Stomach smooth muscle (tissue), 2 donors: Measurements from ENCODE around the gene SYNE2.

ENCODE experiments used
- H3K27ac ChIP-seq: one replicate; pipeline ENCODE4 v1.7.0; 2013; ENCODE audit warnings: mild to moderate bottlenecking, low read length, inconsistent platforms
- H3K27me3 ChIP-seq, 2 donors: one replicate each; pipeline ENCODE4 v1.7.0; 2013; ENCODE audit warnings: low read length in 2 of 2; ENCODE audit not compliant: insufficient read depth in 2 of 2, control insufficient read depth in 1 of 2
- H3K36me3 ChIP-seq, 2 donors: one replicate each; pipeline ENCODE4 v1.7.0; 2013; ENCODE audit warnings: low read length in 2 of 2; ENCODE audit not compliant: control insufficient read depth in 2 of 2, insufficient read depth in 2 of 2
- H3K4me1 ChIP-seq: one replicate; pipeline ENCODE4 v1.7.0; 2013; ENCODE audit warnings: low read length; ENCODE audit not compliant: control insufficient read depth, insufficient read depth
- H3K4me3 ChIP-seq, 2 donors: one replicate each; pipeline ENCODE4 v1.7.0; 2013; ENCODE audit warnings: low read length in 2 of 2
- H3K9ac ChIP-seq, 2 donors: one replicate each; pipeline ENCODE4 v1.7.0; 2013; ENCODE audit warnings: low read length in 2 of 2, mild to moderate bottlenecking in 1 of 2
- H3K9me3 ChIP-seq, 2 donors: one replicate each; pipeline ENCODE4 v1.7.0; 2013; ENCODE audit warnings: low read length in 2 of 2; ENCODE audit not compliant: control insufficient read depth in 2 of 2
- donor health status: healthy.
- donor health status: Pancreatic carcinoma.

The SYNE2 gene

GRCh38 chr14:64247195-64247594 is 394.4 kb downstream of the SYNE2 start:
- Histone ChIP-seq H3K9ac (no peak overlapping the region), H3K36me3 (no peaks in the 10 kb centered on the region), H3K9me3 (no peaks in the 10 kb centered on the region), H3K4me1 (no peaks in the 10 kb centered on the region), H3K27ac (no peak overlapping the region), H3K4me3 (no peak overlapping the region), H3K27me3 (no peaks in the 10 kb centered on the region)

GRCh38 chr14:64248689-64249088 is 395.9 kb downstream of the SYNE2 start:
- H3K4me1 ChIP-seq = no peaks in the 10 kb centered on the region
- no peaks in the 10 kb centered on the region for H3K27me3 ChIP-seq
- no peak overlapping the region for H3K4me3 ChIP-seq
- H3K9me3 ChIP-seq = no peaks in the 10 kb centered on the region
- no peaks in the 10 kb centered on the region for H3K36me3 ChIP-seq
- no peak overlapping the region for H3K9ac ChIP-seq
- no peak overlapping the region for H3K27ac ChIP-seq

- Histone ChIP-seq H3K9me3 (no peaks in the 10 kb centered on the region), H3K27me3 (no peaks in the 10 kb centered on the region), H3K4me3 (no peak overlapping the region), H3K36me3 (no peaks in the 10 kb centered on the region), H3K9ac (no peak overlapping the region), H3K27ac (no peak overlapping the region), H3K4me1 (no peaks in the 10 kb centered on the region)
Measured at GRCh38 chr14:64249363-64249762, 396.6 kb downstream of the SYNE2 start.

GRCh38 chr14:64253672-64254071 is 400.9 kb downstream of the SYNE2 start:
- H3K36me3 ChIP-seq = no peaks in the 10 kb centered on the region
- H3K4me1 ChIP-seq = no peaks in the 10 kb centered on the region
- no peak overlapping the region for H3K9ac ChIP-seq
- no peak overlapping the region for H3K27ac ChIP-seq
- no peaks in the 10 kb centered on the region for H3K9me3 ChIP-seq
- no peaks in the 10 kb centered on the region for H3K27me3 ChIP-seq
- H3K4me3 ChIP-seq = no peak overlapping the region

GRCh38 chr14:64255756-64256155 is 403.0 kb downstream of the SYNE2 start:
- Histone ChIP-seq H3K36me3 (no peaks in the 10 kb centered on the region), H3K27me3 (no peaks in the 10 kb centered on the region), H3K9me3 (no peaks in the 10 kb centered on the region), H3K27ac (no peak overlapping the region), H3K4me1 (no peaks in the 10 kb centered on the region), H3K4me3 (no peak overlapping the region), H3K9ac (no peak overlapping the region)

- Histone ChIP-seq H3K4me1 (no peaks in the 10 kb centered on the region), H3K9ac (no peak overlapping the region), H3K27me3 (no peaks in the 10 kb centered on the region), H3K36me3 (no peaks in the 10 kb centered on the region), H3K4me3 (no peak overlapping the region), H3K27ac (no peak overlapping the region), H3K9me3 (no peaks in the 10 kb centered on the region)
Measured at GRCh38 chr14:64260418-64260817, 407.6 kb downstream of the SYNE2 start.

- H3K4me1 ChIP-seq = no peaks in the 10 kb centered on the region
- H3K9me3 ChIP-seq = no peaks in the 10 kb centered on the region
- no peak overlapping the region for H3K4me3 ChIP-seq
- H3K9ac ChIP-seq = no peak overlapping the region
- H3K27ac ChIP-seq = no peak overlapping the region
- no peaks in the 10 kb centered on the region for H3K27me3 ChIP-seq
- H3K36me3 ChIP-seq = no peaks in the 10 kb centered on the region
Measured at GRCh38 chr14:64265222-64265621, 412.4 kb downstream of the SYNE2 start.

- no peak overlapping the region for H3K9ac ChIP-seq
- H3K4me1 ChIP-seq = no peaks in the 10 kb centered on the region
- H3K27ac ChIP-seq = no peak overlapping the region
- H3K27me3 ChIP-seq = no peaks in the 10 kb centered on the region
- no peak overlapping the region for H3K4me3 ChIP-seq
- H3K36me3 ChIP-seq = no peaks in the 10 kb centered on the region
- no peaks in the 10 kb centered on the region for H3K9me3 ChIP-seq
Measured at GRCh38 chr14:64266239-64266638, 413.4 kb downstream of the SYNE2 start.

- Histone ChIP-seq H3K4me3 (no peak overlapping the region), H3K9me3 (no peaks in the 10 kb centered on the region), H3K27me3 (no peaks in the 10 kb centered on the region), H3K36me3 (no peaks in the 10 kb centered on the region), H3K4me1 (no peaks in the 10 kb centered on the region), H3K9ac (no peak overlapping the region), H3K27ac (no peak overlapping the region)
Measured at GRCh38 chr14:64272019-64272418, 419.2 kb downstream of the SYNE2 start.
